ENCODE results near the gene NAPA. TPM values are rescaled to one million over a fixed set of nuclear protein-coding genes. Genes with fewer than 3 reads are reported as not detected.
"Not testable (repeated sequence)": the region's sequence is repeated elsewhere in the genome, so short reads cannot be mapped to it uniquely, and the experiment has no call there.

NAPA gene
- total RNA-seq, 4 donors from 2014 or later: 36.5 to 693 (median 144) TPM

DNA sequence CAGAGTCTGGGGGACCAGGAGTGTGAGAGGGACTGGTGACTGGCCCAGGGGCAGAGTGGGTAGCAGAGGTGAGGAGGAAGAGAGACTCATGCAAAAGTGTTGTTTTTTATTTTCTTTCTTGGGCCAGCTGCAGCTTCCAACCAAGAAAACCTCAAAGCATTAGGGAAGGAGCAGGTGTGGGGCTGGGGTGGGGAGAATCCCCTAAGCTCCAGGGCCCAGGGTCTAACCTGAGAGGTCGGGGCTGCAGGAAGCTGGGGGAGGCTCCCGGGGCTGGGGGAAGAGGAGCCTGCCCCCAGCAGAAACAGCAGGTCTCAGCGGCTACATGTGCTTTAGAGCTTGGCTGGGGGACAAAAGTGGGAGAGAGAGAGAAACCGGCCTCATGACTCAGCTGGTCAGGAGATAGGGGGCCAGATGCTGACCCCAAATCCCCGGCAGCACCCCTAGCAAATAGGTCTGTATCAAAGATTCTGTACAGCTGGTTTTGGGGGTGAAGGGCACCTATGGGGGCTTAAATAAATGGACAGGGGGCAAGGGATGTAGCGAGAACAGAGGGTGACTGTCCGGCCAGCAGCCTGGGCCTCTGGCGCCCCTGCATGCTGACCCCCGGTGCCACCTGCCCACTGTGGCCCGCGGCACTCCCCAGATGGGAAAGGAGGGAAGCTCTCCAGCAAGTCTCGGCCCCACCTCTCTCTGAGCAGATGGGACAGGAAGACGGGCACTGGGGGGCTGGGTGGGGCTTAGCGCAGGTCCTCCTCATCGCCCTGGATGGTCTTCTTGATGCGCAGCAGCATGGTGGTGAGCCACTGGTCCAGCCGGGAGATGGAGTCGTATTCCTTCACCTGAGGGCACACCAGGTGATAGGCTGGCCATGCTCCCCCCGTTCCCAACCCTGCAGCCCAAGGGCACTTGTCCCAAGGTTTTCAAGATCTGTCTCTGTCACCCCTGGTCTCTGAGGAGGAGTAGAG lies 27.0 kb downstream of the NAPA start:
- Histone ChIP-seq H3K27ac (no peak overlapping the region), H3K36me3 (no peaks in the 10 kb centered on the region), H3K9me3 (no peaks in the 10 kb centered on the region), H3K27me3 (no peaks in the 10 kb centered on the region), H3K4me1 (no peaks in the 10 kb centered on the region), H3K4me3 (no peak overlapping the region)
- no peak for DNase-seq
- intact Hi-C loops (cut with DNase I; ENCODE audit: low total_unique reads): loop anchor here (10.0 kb wide), 1 partner anchor 1127 kb away; the partner anchor contains the start of genes FAM83E, RPL18 and SPHK2
- TF ChIP-seq POLR2A (IDR thresholded peaks at IDR 0.05): no peak
- TF ChIP-seq, protein P1, sequence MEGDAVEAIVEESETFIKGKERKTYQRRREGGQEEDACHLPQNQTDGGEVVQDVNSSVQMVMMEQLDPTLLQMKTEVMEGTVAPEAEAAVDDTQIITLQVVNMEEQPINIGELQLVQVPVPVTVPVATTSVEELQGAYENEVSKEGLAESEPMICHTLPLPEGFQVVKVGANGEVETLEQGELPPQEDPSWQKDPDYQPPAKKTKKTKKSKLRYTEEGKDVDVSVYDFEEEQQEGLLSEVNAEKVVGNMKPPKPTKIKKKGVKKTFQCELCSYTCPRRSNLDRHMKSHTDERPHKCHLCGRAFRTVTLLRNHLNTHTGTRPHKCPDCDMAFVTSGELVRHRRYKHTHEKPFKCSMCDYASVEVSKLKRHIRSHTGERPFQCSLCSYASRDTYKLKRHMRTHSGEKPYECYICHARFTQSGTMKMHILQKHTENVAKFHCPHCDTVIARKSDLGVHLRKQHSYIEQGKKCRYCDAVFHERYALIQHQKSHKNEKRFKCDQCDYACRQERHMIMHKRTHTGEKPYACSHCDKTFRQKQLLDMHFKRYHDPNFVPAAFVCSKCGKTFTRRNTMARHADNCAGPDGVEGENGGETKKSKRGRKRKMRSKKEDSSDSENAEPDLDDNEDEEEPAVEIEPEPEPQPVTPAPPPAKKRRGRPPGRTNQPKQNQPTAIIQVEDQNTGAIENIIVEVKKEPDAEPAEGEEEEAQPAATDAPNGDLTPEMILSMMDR (IDR thresholded peaks at IDR 0.05): no peak

DNA sequence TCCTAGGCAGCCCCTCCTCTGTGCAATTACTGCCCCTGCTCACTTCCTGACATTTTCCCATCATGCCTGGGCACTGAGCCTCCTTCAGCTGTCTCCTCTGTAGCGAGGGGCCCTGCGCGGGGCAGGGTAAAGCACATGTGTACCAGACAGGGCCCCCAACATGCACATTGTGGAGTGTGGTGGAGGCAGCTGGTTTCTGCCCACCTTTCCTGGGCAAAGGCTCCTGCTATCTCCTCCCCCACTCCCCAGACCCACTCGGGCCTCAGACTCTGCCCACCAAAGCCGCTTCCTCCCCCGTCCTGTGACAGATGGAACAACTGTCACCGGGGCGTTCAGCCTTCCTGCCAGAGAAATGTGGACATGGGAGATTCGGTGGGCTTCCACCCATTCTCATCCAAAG lies 28.0 kb downstream of the NAPA start:
- Histone ChIP-seq H3K36me3 (no peaks in the 10 kb centered on the region), H3K9me3 (no peaks in the 10 kb centered on the region), H3K27me3 (no peaks in the 10 kb centered on the region), H3K4me1 (no peaks in the 10 kb centered on the region), H3K4me3 (no peak overlapping the region), H3K27ac (no peak overlapping the region)
- no peak for TF ChIP-seq POLR2A (IDR thresholded peaks at IDR 0.05)
- intact Hi-C loops (cut with DNase I; ENCODE audit: low total_unique reads): loop anchor here (10.0 kb wide), 1 partner anchor 1128 kb away; the partner anchor contains the start of genes FAM83E, RPL18 and SPHK2
- no peak for DNase-seq

- not testable (repeated sequence) for H3K9me3 ChIP-seq, H3K36me3 ChIP-seq, H3K4me3 ChIP-seq, H3K27me3 ChIP-seq, DNase-seq, H3K27ac ChIP-seq, H3K4me1 ChIP-seq
- intact Hi-C loops (cut with DNase I; ENCODE audit: low total_unique reads): loop anchor here (10.0 kb wide), 1 partner anchor 1129 kb away; the partner anchor contains the start of genes FAM83E, RPL18 and SPHK2
These were observed 28.6 kb downstream of the NAPA start for GRCh38 chr19:47486220-47486619.

- Histone ChIP-seq H3K9me3 (no peaks in the 10 kb centered on the region), H3K4me1 (no peaks in the 10 kb centered on the region), H3K27ac (peak overlapping the region in 1 of 2 donors; percentile 85), H3K27me3 (no peaks in the 10 kb centered on the region), H3K4me3 (no peak overlapping the region), H3K36me3 (no peaks in the 10 kb centered on the region)
- DNase-seq: no peak
- TF ChIP-seq, protein P1 (IDR thresholded peaks at IDR 0.05): no peak
- TF ChIP-seq POLR2A (IDR thresholded peaks at IDR 0.05): no peak
- intact Hi-C loops (cut with DNase I; ENCODE audit: low total_unique reads): loop anchor here (10.0 kb wide), 1 partner anchor 1130 kb away; the partner anchor contains the start of genes FAM83E, RPL18 and SPHK2
These were observed 29.7 kb downstream of the NAPA start for GRCh38 chr19:47485210-47485609.

- H3K27me3 ChIP-seq: no peaks in the 10 kb centered on the region
- peak; percentile 21 to 34 for TF ChIP-seq POLR2A (IDR thresholded peaks at IDR 0.05)
- TF ChIP-seq, protein P1 (IDR thresholded peaks at IDR 0.05): peak; percentile 68 to 90 (median 81)
- peak within 1 kb of the TSS; percentile 63 to 65 for H3K4me3 ChIP-seq
- intact Hi-C loops (cut with DNase I; ENCODE audit: low total_unique reads): loop anchor here (10.0 kb wide), 1 partner anchor 1131 kb away; the partner anchor contains the start of genes FAM83E, RPL18 and SPHK2
- no peaks in the 10 kb centered on the region for H3K9me3 ChIP-seq
- peak; percentile 84 to 85 for DNase-seq
- no peaks in the 10 kb centered on the region for H3K4me1 ChIP-seq
- peak within 1 kb of the TSS; percentile 85 to 91 for H3K27ac ChIP-seq
- H3K36me3 ChIP-seq: no peaks in the 10 kb centered on the region
These were observed 30.8 kb downstream of the NAPA start, which contains the start of gene KPTN for GRCh38 chr19:47483800-47484690. Gene KPTN (minus strand): TSS chr19:47484219. CDS start chr19:47484160, 59 bp downstream.

All from uterus (tissue), 4 donors.